Hematopoietic multipotent progenitor cell treated with erythropoietin and hydrocortisone succinate and interleukin-3 and kit ligand, for 15 days (in vitro differentiated cells): ENCODE results near the gene TGFA.

ENCODE experiments used
- DNase-seq: peaks from one replicate; pipeline ENCODE4 v3.0.0-alpha.2; 2015; ENCODE audit warnings: low spot score

TGFA gene

DNA sequence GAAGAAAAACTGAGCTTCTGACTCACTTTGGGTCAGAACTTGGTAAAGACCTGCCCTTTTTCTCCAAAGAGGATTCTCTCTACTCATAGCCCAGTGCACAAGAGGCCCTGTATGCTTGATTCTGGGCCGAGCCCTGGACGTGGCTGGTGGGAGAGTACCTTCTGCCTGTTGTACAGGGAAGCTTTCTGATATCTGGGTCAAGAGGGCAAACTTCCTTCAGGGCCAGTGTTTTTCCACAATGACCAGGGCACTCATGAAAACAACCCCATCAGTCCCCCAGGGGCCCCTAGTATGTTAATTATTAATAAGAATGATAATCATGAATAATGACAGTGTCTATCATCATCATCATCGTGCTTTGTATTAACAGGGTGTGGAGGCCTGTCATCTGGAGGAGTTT lies 90.0 kb downstream of the TGFA start:
- DNase-seq = no peak

DNA sequence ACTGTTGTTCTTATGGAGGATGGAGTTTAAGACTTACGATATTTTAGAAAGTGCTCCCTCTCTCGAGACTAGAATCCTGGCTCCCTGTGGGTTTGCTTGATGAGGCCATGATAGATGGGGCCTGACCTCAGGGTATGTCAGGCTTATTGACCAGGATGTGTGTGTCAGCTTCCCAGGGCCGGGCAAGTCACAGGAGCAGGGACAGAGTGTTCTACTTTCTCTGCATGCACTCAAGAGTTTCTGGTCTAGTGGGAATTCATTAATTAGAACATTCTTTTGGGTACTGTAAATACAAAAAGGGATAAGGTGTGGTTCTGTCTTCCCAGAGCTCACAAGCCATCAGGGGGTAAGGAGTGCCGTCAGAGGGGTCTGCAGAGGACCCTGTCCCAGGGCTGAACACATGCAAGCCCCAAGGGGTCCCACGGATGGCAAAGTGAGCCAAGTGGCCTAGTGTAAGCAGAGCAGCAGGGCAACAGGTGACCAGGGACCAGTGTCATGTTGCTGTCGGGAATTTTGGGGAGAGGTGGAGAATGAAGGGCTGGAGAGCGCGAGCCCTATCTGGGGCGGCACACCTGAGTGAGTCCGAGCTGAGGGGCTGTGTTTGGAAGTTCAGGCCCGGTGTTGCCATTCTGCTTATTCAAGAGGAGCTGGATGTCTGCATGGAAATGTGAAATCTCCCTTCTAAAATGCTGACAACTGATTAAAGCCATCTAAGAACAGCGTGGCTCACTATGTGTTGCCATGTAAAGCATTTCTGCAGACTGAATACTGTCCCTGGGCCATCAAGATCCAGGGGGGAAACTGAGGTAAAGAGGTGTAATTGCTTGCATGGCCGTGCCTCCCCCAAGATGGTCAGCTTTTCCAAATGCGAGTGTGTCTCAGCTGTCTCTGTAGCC lies 91.4 kb downstream of the TGFA start:
- DNase-seq = no peak

DNA sequence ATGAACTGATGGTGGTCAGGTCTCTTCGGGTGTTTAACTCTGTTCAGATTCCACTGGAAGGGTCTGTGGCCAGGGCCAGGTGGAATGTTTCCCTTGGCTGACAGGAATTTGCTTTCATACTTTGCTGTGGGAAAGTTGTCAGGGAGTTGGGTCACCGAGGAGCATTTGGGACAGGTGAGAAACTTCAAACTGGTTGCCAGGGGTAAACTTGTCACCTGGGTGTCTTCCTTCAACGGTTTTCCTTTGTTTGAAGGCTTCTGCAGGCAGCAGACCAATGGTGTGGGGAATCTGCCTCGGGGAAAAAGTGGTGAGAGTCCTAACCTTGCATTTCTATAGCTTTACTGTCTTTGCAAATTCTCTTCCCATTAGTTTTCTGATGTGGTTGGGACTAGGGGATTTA lies 92.2 kb downstream of the TGFA start:
- no peak for DNase-seq

DNA sequence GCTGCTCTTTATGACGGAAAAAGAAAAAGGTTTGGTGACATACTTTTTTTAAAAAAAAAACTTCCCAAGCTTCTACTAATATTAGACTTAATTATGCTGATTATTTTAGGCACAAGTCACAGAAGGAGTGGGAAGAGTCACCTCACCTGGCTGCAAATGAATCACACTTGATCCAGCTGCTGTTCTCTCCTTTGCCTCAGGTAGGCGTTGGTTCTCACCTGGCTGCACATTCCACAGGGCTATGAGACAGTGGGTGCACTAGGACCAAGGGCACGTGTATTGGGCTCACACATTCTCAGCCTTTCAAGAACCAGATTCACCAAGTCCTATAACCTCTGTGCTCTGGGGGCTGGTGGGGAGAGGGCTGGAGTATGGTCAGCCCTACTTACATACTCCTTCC lies 93.3 kb downstream of the TGFA start:
- no peak for DNase-seq

DNA sequence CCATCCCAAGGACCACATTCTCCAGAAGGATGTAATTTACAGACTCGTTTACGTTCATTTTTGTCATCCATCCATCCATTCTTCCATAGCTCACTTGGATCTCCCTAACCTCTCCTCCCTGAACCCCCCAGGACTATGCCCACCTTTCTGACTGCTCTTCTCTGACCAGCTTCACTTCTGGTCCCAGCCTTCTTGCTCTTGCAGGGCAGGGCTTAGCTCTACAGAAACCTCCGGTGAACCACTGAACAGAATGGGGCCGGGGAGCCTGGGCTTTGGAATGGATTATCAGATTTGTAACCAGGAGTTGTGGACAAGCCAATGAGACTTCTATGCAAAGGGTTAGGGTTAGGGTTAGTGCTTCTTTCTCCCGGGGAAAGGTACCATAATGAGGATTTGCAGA lies 95.0 kb downstream of the TGFA start:
- no peak for DNase-seq

DNA sequence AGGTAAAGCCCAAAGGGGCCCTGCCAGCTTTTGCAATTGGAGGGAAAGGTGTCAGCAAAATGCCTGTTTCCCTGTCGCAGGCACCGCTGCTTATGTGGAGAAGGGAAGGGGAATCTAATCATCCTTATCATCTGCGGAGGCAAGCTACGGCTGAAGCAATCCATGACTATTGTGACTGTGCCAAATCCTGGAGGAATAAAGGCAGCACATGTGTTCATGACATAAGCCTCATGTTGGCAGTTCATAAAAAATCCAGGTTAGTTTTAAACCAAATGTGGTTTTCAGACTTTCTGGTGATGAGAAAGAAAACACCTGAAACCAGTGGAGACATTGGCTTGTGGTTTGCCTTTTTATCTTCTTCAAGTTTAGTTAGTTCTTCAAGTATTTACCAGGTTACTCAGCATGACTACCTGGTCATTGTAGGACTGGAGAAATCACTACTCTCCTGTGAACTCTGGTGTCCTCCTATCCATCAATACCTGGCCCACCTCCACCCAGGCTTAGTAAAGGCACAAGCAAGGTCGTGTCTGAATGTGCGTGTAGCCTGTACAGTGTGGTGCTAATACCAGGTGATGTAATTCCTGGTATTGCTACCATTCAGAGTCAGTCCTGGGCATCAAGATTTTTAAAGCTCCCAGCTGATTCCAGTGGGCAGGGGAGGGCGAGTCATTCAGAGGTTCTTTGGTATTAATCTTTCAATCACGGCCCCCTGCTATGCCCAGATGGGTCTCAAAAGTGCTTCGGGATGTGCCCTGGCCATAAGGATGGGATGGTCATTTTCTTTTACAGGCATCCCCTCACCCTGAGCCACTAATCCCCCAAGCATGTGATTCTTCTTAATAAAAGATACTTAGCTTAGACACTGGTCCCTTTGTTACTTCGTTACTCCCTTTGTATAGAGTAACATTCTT lies 96.8 kb downstream of the TGFA start:
- DNase-seq = no peak

DNA sequence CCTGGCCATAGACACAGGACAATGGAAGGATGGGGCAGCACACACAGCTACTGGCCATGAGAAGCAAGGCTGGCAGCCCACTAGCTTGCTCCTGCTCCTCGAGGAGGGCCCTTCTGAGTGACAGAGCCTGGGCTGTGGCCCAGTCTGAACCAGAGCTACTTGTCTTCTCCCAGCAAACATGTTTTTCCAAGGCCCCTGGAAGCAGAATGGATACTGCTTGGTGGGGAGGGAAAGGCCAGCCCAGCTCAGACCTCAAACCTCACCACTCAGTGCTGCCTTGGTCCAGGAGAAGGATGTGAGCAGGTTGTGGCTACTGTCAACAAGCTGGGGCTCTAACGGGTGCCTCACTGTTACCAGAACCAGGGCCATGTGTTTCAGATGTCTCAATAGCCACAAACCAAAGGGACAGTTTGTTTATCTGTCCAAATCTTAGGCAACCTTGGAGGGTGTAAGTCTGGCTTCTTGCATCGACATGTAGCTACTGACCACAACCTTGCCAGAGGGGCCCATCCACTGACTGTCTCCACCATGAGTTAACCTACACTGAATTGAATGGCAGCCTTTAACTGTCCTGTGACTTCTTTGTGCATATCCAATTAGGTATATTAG lies 98.6 kb downstream of the TGFA start:
- no peak for DNase-seq

DNA sequence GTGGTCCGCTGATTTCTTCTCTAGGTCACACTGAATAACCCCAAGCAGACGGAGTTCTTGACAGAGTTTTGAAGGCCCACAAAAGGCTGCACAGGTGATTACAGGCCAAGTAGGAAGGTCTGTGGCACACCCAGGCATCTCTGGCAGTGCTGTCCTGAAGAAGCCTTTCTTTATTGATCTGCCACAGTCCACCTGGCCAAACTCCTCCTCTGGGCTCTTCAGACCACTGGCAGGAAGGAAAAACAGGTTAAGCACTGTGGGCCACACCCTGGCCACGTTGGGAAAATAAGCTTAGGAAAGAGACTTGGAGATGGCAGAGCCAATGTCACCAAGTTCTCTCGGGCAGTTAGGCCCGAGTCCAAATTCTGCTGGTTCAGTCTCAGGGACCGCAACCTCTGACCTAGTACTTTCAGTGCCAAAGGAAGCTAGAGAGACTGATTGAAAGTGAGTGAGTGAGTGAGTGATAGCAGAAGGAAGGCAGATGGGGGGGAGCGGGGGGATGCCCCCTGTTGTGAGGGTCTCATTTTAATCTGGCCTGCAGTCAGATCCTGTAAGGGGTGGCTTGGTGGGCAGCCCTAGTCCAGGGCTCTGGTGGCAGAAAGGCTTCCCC lies 102.9 kb downstream of the TGFA start:
- no peak for DNase-seq

DNA sequence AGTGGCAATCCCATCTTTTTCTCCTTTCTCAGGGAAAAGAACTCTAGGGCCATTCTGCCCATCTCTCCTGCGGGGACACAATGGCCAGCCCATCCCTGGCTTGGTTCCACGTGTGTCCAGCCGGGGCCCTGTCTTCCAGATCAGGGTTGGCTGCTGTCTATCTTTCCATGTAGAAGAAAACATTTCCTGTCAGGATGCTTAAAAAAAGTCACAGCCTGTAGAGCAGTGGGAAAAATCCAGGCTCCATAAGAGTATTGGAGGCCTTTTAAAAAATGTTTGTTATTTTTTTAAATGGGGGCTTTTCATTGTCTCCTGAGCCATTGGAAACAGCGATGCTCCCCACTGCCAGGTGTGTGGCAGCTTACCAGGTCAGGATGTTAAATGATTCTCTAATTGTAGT lies 105.6 kb downstream of the TGFA start:
- DNase-seq = no peak

DNA sequence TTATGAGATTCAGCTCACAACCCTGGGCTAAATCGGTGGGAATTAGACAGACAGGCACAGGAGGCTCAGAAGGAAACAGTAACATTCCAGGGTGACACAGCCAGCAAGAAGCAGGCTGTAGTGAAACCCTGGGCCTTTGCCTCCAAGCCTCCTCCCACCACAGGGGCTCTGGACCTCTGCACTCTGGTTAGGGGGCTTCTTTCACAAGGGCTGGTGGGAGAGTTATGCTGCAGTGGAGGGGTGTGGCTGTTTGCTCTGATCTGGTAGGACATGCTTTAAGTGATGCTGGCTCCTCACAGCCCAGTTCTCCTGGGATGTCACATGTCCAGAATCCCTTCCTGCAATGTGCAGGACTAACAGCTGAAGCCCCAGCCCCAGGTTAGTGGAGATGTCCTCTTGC lies 109.9 kb downstream of the TGFA start:
- DNase-seq = no peak

DNA sequence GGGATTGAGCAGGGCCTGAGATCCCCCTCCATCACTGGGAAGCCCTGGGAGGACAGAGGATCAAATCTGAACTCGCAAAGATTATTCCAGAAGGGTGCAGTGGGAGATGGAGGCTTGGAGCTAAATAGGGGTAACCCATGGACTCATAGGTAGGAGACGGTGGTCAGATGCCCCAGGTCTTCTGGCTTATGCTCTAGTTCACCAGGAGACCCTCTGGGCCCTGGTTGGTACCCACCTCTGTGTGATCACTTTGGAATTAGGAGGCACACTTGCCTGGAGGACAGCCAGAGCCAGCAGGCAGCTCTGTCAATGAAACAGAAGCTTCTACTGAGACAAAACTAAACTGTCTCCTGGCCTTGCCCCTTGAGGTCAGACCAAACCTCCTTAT lies 110.6 kb downstream of the TGFA start:
- DNase-seq = no peak

DNA sequence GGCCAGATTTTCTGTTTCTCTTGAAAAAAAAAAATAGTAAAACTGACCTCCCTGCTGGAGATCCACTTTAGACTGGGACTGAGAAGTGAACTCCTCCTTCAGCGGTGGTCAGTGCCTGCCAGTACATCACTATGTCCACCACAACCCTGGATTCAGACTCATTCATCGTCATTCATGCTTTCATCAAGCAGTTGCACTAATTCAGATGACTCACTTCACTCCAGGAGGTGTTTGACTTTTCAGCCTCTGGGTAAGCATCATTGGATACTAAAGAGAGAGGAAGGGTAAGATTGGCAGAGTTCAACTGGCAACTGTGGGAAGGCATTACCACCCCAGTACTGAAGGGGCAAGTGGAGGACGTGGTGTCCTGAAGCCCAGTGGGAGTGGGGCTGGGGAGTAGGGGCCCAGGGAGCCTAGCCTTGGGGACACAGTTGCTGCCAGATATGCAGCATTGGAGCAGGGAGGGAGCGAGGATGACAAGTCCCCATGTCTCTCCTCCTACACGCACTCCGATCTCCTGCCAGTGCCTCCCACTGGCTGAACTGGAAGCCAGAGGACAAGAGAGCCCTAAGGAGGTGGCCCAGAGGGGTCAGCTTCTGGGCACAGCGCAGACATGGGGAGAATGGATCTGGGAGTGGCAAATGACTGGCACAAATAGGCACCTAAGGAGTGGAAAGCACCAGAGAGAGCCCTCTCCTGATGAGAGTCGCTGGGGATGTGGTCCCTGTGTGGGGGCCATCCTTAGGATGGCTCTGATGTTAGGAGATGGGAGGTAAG lies 111.1 kb downstream of the TGFA start:
- no peak for DNase-seq

DNA sequence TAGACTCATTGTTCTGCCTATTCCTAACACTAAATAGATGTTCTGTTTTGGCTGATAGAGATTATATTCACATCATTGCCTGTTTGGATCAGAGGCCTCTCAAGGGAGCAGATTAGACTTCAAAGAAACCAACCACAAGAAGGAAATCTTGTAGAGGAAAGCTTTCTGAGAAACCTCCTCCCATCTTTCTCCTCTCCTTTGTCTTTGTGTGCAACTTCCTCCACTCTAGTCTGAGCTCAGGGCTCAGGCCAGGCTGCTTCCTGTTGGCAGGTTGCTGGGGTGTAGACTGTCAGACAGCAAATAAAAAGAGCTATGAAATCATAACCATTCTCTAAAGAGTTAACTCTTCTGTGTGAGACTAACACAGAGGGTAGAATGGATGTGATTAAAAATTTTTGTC lies 113.0 kb downstream of the TGFA start:
- DNase-seq = no peak

DNA sequence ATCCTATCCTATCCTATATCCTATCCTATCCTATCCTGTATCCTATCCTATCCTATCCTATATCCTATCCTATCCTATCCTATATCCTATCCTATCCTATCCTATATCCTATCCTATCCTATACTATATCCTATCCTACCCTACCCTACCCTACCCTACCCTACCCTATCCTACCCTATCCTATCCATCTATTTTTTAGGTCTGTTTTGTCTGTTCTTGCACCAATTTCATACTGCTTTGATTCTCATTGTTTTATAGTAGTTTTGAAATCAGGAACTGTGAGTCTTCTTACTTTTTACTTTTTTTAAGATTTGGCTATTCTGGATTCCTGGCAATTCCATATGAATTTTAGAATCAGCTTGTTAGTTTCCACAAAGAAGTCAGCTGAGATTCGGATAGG lies 118.5 kb downstream of the TGFA start:
- DNase-seq = no peak

DNA sequence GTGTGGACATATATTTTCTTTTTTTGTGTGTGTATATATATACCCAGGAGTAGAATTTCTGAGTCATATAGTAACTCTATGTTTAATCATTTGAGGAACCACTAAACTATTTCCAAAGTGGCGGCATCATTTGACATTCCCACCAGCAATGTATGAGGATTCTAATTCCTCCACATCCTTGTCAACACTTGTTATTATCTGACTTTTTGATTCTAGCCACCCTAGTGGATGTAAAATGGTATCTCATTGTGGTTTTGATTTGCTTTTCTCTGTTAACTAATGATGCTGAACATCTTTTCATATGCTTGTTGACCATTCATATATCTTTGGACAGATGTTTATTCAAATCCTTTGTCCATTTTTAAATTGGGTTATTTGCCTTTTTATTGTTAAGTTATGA lies 120.3 kb downstream of the TGFA start:
- no peak for DNase-seq

DNA sequence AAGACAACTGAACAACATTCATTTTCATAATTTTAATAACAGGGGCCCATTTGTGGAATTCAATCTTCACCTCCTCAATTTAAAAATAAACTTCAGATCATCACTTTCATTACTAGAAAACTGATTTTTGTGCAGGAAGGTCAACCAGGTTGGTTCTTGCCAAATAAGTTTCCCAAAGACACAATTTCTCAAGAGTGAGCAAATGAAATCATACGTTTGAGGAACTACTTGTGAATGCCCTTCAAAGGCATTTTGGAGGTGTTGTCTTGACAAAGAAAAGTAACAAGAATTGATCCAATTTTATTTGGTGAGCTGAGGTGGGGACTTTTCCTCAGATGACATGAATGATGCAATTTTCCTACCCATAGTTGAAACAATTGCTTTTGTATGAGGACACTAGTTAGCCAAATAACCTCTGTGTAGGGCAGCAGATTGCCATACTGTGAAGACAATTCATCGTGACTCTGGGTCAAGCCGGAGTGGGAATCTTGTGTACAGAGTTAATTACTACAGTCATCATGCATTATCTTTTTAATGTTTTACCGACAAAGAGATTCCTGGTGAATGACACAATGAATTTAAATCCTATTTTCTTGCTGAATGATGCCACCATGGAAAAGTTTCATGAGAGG lies 121.8 kb downstream of the TGFA start:
- DNase-seq = no peak

DNA sequence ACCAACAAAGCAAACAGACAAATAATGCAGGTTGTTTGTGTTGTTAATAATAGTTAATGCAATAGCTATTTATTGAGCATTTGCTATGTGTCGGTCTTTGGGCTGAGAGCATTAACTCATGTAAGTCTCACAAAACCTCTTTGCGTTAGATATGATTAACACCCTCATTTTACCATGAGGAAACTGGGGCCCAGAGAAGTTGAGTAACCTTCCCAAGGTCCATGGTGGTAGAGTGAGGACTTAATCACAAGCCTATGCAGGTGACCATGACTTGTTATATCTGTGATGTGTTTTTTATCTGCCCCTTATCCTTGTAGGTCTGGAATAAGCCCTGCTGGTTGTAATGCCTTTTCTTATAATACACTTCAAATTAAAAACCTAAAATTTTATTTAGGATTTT lies 127.3 kb downstream of the TGFA start:
- no peak for DNase-seq

DNA sequence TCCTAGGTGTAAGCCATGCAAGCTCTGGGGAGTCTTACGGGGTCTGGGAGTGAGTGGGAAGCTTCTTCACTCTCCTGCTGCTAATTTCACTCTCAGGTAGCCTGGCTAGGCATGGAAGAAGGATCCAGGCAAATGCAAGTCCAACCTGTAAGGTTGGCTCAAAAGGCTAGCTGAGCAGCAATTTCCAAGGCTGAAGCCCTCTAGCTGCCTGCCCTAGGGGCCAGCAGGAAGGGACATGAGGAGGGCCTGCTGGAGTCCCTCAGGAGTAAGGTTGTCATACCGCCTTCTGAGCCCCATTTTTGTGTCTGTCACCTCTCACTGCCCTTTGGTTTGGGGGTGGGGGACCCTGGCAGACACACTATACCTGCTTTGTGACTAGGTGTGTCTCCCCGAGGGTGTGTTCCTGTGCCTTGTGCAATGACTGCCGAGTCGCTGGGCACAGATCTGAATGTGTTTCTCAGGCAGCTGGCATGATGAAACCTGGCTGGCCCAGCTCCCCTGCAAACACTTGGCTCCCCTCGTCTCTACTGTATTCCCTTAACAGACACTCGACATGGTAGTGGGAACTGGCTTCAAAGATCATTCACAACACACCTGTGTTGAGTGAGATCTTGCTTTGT lies 127.8 kb downstream of the TGFA start:
- DNase-seq = no peak

DNA sequence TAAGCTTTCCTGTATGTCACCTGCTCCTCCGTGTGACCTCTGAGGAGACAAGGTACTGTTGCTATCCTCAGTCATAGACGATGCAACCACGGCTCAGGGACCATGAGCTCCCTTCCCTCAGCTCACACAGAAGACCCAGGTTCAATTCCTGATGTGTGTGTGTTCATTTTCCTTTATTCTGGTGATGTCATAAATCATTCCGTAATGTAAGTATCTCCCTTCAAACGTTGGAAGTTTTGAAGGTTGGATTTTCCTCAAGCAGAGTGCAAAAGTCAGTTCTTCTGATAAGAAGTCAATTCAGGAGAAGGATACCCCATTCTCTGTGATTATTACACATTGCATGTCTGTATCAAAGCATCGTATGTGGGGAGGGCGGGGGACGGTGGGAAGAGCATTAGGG lies 132.9 kb downstream of the TGFA start:
- DNase-seq = no peak

DNA sequence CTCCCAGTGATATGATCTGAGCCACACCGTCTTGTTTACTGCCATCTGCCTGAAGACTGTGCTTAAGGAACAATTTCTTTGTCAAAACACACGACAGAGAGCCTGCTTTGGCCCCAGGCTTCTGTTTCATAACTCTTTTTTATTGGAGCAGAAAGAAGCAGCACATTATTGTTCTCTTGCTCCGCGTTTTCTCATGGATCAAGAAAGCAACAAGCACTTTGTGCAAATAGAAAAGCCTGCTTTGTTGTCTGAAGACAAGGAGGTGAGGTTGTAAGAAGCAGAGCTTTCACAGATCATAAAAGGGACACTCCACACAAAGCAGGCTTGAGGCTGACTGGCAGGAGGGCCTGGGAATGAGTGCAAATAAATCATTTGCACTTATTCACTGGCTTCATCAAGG lies 133.5 kb downstream of the TGFA start:
- DNase-seq = no peak

DNA sequence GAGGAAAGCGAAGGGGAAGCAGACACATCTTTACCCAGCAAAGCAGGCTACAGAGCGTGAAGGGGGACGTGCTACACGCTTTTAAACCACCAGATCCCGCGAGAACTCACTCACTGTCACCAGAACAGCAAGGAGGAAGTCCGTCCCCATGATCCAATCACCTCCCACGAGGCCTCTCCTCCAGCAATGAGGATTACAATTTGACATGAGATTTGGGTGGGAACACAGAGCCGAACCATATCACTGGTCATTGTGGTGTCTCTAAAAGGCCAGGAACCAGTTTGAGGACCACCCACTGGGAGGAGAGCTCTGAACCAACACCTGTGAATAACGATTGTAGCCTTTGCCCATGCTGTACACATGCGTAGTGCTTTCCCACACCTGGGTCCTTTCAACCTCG lies 135.1 kb downstream of the TGFA start:
- DNase-seq = no peak
